ENCODE results near the gene FIBP.

FIBP gene

GRCh38 chr11:65854852-65855837 lies 33.1 kb downstream of the FIBP start:
- no peak for DNase-seq (ENCODE audit: low read depth)
- no peak for TF ChIP-seq CTCF (IDR thresholded peaks at IDR 0.05; ENCODE audit: low read depth, low read length, missing control alignments)
- H3K4me3 ChIP-seq (ENCODE audit: low read depth, low read length), result no peak overlapping the region
- in situ Hi-C loops (cut with HindIII; ENCODE audit: low sequenced_read_pairs), result no loop called here

GRCh38 chr11:65854161-65854592 lies 34.1 kb downstream of the FIBP start:
- in situ Hi-C loops (cut with HindIII; ENCODE audit: low sequenced_read_pairs), result no loop called here
- H3K4me3 ChIP-seq (ENCODE audit: low read depth, low read length), result no peak overlapping the region
- DNase-seq (ENCODE audit: low read depth), result no peak
- no peak for TF ChIP-seq CTCF (IDR thresholded peaks at IDR 0.05; ENCODE audit: low read depth, low read length, missing control alignments)

- H3K4me3 ChIP-seq (ENCODE audit: low read depth, low read length), result no peak overlapping the region
- no peak for DNase-seq (ENCODE audit: low read depth)
- no peak for TF ChIP-seq CTCF (IDR thresholded peaks at IDR 0.05; ENCODE audit: low read depth, low read length, missing control alignments)
- in situ Hi-C loops (cut with HindIII; ENCODE audit: low sequenced_read_pairs), result no loop called here
Measured at GRCh38 chr11:65853246-65853979, 34.9 kb downstream of the FIBP start.

- in situ Hi-C loops (cut with HindIII; ENCODE audit: low sequenced_read_pairs), result no loop called here
Measured at GRCh38 chr11:65852508-65853245, 35.6 kb downstream of the FIBP start.

GRCh38 chr11:65851811-65852507 lies 36.3 kb downstream of the FIBP start:
- in situ Hi-C loops (cut with HindIII; ENCODE audit: low sequenced_read_pairs), result no loop called here
- no peak for TF ChIP-seq CTCF (IDR thresholded peaks at IDR 0.05; ENCODE audit: low read depth, low read length, missing control alignments)
- DNase-seq (ENCODE audit: low read depth), result no peak
- H3K4me3 ChIP-seq (ENCODE audit: low read depth, low read length), result no peak overlapping the region

More at GRCh38 chr11:65852508-65853245, 35.6 kb downstream of the FIBP start:
- H3K4me3 ChIP-seq (ENCODE audit: low read depth, low read length), result no peak overlapping the region
- no peak for TF ChIP-seq CTCF (IDR thresholded peaks at IDR 0.05; ENCODE audit: low read depth, low read length, missing control alignments)
- DNase-seq (ENCODE audit: low read depth), result no peak

Measured in astrocyte of the cerebellum (primary cell).